ENCODE results near the gene TEPSIN. TPM values are rescaled to one million over a fixed set of nuclear protein-coding genes. Genes with fewer than 3 reads are reported as not detected.
A peak's percentile ranks its signal among the peaks of the same experiment; 100 is the strongest.

TEPSIN gene
- total and polyA plus RNA-seq, 8 donors: 15.9 to 41.2 (median 21.7) TPM

DNA sequence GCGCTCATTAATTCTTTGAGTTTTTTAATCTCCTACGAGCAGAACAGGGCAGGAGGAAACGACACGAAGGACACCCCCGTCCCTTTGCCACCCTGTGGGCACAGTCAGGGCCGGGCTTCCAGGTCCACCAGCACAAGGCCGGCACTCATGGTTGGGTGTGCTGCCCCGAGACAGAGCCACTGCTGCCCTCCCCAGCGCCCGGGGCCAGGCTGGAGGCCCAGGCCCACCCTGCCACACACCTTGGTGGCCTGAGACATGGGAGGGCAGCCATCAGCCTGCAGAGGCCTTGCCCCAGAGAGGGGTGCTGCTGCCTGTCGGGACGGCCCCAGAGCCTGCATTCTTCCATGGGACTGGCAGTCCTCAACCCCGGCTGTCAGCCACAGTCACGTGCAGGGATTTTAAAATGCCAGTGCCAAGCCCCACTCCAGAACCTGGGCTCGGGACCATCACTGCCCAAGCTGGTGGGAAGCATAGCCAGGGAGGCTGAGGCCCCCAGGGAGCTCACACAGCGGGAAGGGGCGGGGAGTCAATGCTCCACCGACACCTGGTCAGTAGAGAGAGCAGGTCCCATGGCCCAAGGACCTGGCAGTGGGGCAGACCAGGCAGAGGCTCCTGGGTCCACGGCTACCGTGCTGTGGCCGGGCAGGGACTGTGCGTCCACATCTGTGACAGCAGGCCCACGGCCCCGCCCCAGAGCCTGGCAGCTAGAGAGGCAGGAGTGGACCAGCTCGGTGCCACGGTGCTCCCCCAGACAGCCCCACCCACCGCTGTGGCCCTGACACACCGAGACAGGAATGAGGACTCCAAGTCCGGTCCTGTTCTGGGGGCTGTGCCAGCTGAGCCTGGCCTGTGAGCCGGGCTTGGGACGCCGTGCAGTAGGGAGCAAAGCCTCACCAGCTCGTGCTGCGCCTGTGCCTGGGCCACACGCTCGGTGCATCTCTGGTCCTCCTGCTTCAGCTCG, 43.6 kb downstream of the TEPSIN start:
- intact Hi-C loops (cut with DNase I): no loop called here
- H3K4me3 ChIP-seq: no peak overlapping the region
- H3K27me3 ChIP-seq: no peaks in the 10 kb centered on the region
- H3K27ac ChIP-seq: no peak overlapping the region
- H3K36me3 ChIP-seq: peaks cover 0 to 57% of the 10 kb centered on the region in 2 donors
- ATAC-seq (no peak), DNase-seq (no peak)
- no peaks in the 10 kb centered on the region for H3K9me3 ChIP-seq
- TF ChIP-seq, protein P1, sequence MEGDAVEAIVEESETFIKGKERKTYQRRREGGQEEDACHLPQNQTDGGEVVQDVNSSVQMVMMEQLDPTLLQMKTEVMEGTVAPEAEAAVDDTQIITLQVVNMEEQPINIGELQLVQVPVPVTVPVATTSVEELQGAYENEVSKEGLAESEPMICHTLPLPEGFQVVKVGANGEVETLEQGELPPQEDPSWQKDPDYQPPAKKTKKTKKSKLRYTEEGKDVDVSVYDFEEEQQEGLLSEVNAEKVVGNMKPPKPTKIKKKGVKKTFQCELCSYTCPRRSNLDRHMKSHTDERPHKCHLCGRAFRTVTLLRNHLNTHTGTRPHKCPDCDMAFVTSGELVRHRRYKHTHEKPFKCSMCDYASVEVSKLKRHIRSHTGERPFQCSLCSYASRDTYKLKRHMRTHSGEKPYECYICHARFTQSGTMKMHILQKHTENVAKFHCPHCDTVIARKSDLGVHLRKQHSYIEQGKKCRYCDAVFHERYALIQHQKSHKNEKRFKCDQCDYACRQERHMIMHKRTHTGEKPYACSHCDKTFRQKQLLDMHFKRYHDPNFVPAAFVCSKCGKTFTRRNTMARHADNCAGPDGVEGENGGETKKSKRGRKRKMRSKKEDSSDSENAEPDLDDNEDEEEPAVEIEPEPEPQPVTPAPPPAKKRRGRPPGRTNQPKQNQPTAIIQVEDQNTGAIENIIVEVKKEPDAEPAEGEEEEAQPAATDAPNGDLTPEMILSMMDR (IDR thresholded peaks at IDR 0.05): no peak
- peaks cover 0 to 13% of the 10 kb centered on the region in 2 donors for H3K4me1 ChIP-seq

DNA sequence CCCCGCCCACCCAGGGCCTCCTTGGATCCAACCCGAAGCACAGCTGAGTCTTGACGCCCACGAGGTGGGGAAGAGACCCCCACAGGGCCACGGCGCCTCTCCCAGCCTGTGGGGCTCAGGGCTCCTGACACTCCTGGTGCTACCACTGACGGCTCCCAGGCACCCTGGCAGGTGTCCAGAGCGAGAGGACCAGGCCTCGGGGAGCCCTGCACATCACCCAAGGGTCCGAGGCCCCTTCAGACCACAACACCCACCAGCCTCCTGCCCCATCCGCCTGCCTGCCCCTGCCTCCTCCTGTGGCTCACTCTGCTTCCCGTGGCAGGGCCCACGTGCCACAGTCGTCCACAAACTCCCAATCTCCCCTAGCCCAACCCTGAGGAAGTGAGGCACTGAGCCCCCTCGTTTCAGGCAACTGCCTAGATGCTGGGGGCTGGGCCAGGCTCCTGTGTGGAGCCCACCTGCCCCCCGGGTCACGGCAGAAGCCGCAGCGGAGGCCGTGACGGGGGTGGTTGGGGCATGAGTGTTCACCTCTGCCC, 44.6 kb downstream of the TEPSIN start:
- no peak overlapping the region for H3K27ac ChIP-seq
- ATAC-seq (no peak), DNase-seq (no peak)
- no peak overlapping the region for H3K4me3 ChIP-seq
- intact Hi-C loops (cut with DNase I): no loop called here
- H3K9me3 ChIP-seq: no peaks in the 10 kb centered on the region
- TF ChIP-seq, protein P1 (IDR thresholded peaks at IDR 0.05): no peak
- H3K4me1 ChIP-seq: peaks cover 0 to 7% of the 10 kb centered on the region in 2 donors
- no peaks in the 10 kb centered on the region for H3K27me3 ChIP-seq
- H3K36me3 ChIP-seq: peaks cover 0 to 62% of the 10 kb centered on the region in 2 donors

DNA sequence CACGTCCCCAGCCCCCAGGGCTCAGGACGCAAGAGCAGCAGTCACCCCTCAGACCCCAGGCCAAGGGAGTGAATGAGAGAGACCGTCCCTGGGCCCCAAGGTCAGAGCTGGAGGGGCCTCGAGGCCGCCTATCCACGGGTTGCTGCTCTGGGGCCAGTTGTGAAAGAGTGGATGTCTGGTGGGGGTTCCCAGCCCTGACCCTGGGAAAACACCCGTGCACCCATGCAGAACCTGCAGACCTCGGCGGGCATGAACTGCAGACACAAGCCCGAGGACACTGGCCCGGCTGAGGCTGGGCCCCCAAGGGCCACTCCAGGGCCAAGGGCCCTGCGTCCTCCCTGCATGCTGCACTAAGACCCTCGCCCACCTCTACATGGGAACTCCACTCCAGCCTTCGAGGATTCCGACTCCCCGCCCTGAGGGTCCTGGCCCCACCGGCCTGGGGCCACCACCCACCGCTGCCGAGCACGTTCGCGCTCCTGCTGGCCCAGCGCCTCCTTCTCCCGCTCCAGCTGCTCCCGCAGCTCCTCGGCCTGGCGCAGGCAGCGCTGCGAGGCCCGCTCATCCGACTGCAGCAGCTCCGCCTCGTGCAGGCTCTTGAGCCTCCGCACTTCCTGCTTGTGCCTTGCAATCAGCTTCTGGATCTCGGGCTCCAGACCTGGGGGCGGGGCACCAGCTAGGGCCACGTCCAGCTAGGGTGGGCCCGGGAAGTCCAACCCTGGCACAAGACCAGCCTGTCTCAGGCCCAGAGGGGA, 45.2 kb downstream of the TEPSIN start:
- Histone ChIP-seq H3K4me3 (no peak overlapping the region), H3K9me3 (no peaks in the 10 kb centered on the region), H3K4me1 (peaks cover 0 to 3% of the 10 kb centered on the region in 2 donors), H3K27ac (no peak overlapping the region), H3K27me3 (no peaks in the 10 kb centered on the region), H3K36me3 (peaks cover 0 to 57% of the 10 kb centered on the region in 2 donors)
- DNase-seq (peak in 1 of 4 donors; percentile 75), ATAC-seq (no peak)
- intact Hi-C loops (cut with DNase I): no loop called here
- TF ChIP-seq, protein P1 (IDR thresholded peaks at IDR 0.05): no peak

DNA sequence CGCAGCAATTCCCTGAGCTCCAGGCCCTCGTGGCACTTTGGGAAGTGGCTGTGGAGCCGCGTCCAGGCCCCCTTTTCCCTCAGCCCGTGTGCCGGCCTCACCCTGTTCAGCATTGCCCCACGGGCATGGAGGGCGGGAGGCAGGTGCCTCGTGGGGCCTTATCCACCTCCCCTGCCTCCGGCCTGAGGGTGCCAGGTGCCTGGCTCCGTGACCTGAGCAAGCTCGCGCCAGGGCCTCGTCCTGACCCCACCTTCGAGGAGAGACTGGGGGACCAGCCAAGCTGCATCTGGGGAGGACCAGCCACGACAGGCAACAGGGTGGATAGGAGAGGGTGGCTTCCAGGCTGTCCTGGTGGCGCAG, 45.8 kb downstream of the TEPSIN start:
- TF ChIP-seq, protein P1 (IDR thresholded peaks at IDR 0.05): no peak
- DNase-seq: peak in 1 of 4 donors; percentile 70

More for the DNA sequence above, 45.8 kb downstream of the TEPSIN start:
- Histone ChIP-seq H3K27me3 (no peaks in the 10 kb centered on the region), H3K9me3 (no peaks in the 10 kb centered on the region), H3K27ac (no peak overlapping the region), H3K36me3 (peaks cover 0 to 57% of the 10 kb centered on the region in 2 donors), H3K4me3 (no peak overlapping the region), H3K4me1 (peaks cover 0 to 3% of the 10 kb centered on the region in 2 donors)
- ATAC-seq: no peak
- intact Hi-C loops (cut with DNase I): no loop called here

Data from left lung (tissue), 10 donors.